ENCODE measurements around the gene CDT1.

The CDT1 gene

GRCh38 chr16:88798772-88799455, 4.7 kb upstream of the CDT1 start:
- no peak for TF ChIP-seq CTCF (IDR thresholded peaks at IDR 0.05)

GRCh38 chr16:88799569-88800276, 3.9 kb upstream of the CDT1 start:
- no peak for TF ChIP-seq CTCF (IDR thresholded peaks at IDR 0.05)

GRCh38 chr16:88800277-88800592, 3.4 kb upstream of the CDT1 start:
- no peak for TF ChIP-seq CTCF (IDR thresholded peaks at IDR 0.05)

- TF ChIP-seq CTCF (IDR thresholded peaks at IDR 0.05): no peak
Observed at GRCh38 chr16:88804173-88804551, 573 bp downstream of the CDT1 start.

GRCh38 chr16:88804552-88805339, 1.2 kb downstream of the CDT1 start:
- TF ChIP-seq CTCF (IDR thresholded peaks at IDR 0.05): no peak

- no peak for TF ChIP-seq CTCF (IDR thresholded peaks at IDR 0.05)
Observed at GRCh38 chr16:88805340-88805715, 1.7 kb downstream of the CDT1 start.

GRCh38 chr16:88805887-88806393, 2.4 kb downstream of the CDT1 start:
- no peak for TF ChIP-seq CTCF (IDR thresholded peaks at IDR 0.05)
